ENCODE results near the gene PDLIM7. TPM values are rescaled to one million over a fixed set of nuclear protein-coding genes. Genes with fewer than 3 reads are reported as not detected.

Gene PDLIM7, protein sequence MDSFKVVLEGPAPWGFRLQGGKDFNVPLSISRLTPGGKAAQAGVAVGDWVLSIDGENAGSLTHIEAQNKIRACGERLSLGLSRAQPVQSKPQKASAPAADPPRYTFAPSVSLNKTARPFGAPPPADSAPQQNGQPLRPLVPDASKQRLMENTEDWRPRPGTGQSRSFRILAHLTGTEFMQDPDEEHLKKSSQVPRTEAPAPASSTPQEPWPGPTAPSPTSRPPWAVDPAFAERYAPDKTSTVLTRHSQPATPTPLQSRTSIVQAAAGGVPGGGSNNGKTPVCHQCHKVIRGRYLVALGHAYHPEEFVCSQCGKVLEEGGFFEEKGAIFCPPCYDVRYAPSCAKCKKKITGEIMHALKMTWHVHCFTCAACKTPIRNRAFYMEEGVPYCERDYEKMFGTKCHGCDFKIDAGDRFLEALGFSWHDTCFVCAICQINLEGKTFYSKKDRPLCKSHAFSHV
- 146 and 192 TPM in 2 replicates for total RNA-seq

DNA sequence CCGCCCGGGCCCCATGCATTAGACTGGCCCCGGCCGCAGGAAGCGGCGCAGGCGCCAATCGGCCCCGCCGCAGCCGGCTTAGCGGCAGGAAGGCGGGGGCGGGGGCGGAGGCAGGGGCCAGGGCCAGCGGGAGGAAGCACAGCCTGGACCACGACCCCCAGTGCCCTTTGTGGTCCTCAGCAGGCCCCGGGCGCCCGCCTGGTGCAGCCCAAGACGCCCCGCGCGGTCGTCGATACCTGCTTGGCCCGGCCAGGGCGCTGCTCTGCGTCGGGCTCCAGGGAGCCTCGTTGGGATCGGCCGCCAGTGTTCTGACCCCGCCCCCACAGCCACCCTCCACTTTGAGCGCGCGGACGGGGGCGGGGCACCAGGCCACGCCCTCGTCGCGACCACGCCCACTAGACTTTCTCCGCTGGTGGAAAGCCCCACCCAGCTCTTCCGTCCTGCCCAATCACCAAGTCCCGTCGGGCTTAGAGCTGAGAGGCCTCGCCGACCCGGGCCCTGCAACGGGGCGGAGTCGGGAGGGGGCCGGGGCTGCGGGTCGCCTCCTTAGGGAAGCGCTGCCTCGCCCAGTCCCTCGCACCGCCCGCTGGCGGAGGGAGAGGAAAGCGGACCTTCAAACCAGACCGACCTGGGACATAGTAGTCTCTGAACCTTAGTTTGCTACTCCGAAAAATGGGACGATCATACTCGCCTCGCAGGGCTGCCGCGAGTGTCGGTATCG is at the start of gene PDLIM7:
Gene PDLIM7, minus strand, starts transcription at position 313 of the 721 bp plus-strand sequence. CDS start 1,092 bp downstream, outside the sequence.

GRCh38 chr5:177516601-177517568 is 19.5 kb upstream of the PDLIM7 start, which contains the start of gene DDX41:
Gene DDX41, minus strand, starts transcription at chr5:177516961. Its CDS starts 16 bp downstream, at chr5:177516945.

GRCh38 chr5:177509381-177509951 is 12.1 kb upstream of the PDLIM7 start, which contains the start of gene DOK3:
Gene DOK3, minus strand, starts transcription at chr5:177509826. Its CDS starts 286 bp downstream, at chr5:177509540.

DNA sequence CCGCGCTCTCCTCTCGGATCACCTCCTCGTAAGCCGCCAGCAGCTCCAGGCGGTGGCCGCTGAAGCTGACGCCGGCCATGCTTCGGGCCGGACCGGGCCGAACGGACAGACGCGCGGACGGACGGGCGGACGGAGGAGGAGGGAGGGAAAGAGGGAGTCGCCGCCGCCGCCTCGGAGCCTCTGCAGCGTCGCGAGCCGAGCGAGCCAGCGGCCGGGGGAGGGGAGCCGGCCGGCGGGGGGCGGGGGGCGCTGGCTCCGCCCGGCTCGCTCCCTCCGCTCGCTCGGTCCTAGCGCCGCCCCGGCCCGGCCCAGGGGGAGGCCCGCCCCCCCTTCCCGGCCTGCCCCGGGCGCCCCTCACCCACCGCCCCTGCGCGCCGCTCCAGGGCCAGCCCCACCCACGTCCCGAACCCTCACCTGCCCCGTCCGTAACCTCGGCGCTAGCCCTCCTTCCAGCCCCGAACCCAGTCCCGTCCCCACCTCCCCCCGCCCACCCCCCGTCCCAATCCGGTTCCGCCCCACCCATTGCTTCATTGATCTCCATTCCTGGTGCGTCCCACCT is 23.9 kb downstream of the PDLIM7 start, which contains the start of gene DBN1:
Gene DBN1, minus strand, starts transcription at position 192 of the 559 bp plus-strand sequence. Its CDS starts 113 bp downstream, at position 79.

GRCh38 chr5:177446200-177447065 is 51.0 kb downstream of the PDLIM7 start, which contains the start of gene PRR7:
Gene PRR7, plus strand, starts transcription at chr5:177446814. Its CDS starts 8,254 bp downstream, at chr5:177455068.

Other genes with a start within 250 kb of the PDLIM7 start
- 20.3 and 25.1 TPM in 2 replicates for gene RAB24, start 193.9 kb downstream of the PDLIM7 start, total RNA-seq
- gene PRELID1, start 193.8 kb downstream of the PDLIM7 start, total RNA-seq, result 54.6 and 58.7 TPM in 2 replicates
- gene MXD3, start 185.7 kb downstream of the PDLIM7 start, total RNA-seq, result 2.6 and 5.0 TPM in 2 replicates
- gene LMAN2, start 145.9 kb downstream of the PDLIM7 start, total RNA-seq, result 456 and 488 TPM in 2 replicates
- gene RGS14, start 139.7 kb downstream of the PDLIM7 start, total RNA-seq, result 2.7 and 3.3 TPM in 2 replicates
- not detected in 2 replicates for gene SLC34A1, start 113.2 kb downstream of the PDLIM7 start, total RNA-seq
- not detected in 2 replicates for gene PFN3, start 96.9 kb downstream of the PDLIM7 start, total RNA-seq
- gene F12, start 88.0 kb downstream of the PDLIM7 start, total RNA-seq, result 0.17 TPM in 1 of 2 replicates, not detected in the other
- gene GRK6, start 70.9 kb downstream of the PDLIM7 start, total RNA-seq, result 14.5 and 19.7 TPM in 2 replicates
- 5.7 and 11.4 TPM in 2 replicates for gene PRR7, start 50.8 kb downstream of the PDLIM7 start, total RNA-seq
- gene DBN1, start 24.0 kb downstream of the PDLIM7 start, total RNA-seq, result 86.1 and 86.8 TPM in 2 replicates
- 5.3 and 6.7 TPM in 2 replicates for gene DOK3, start 12.2 kb upstream of the PDLIM7 start, total RNA-seq
- gene DDX41, start 19.4 kb upstream of the PDLIM7 start, total RNA-seq, result 124 and 165 TPM in 2 replicates
- 23.2 and 28.4 TPM in 2 replicates for gene FAM193B, start 57.0 kb upstream of the PDLIM7 start, total RNA-seq
- 253 and 380 TPM in 2 replicates for gene TMED9, start 94.6 kb upstream of the PDLIM7 start, total RNA-seq
- gene B4GALT7, start 102.5 kb upstream of the PDLIM7 start, total RNA-seq, result 56.6 and 79.8 TPM in 2 replicates

Data from smooth muscle cell of the pulmonary artery (primary cell).